Measurements from ENCODE around the gene AEBP2.
"Not testable (repeated sequence)": the region's sequence is repeated elsewhere in the genome, so short reads cannot be mapped to it uniquely, and the experiment has no call there.

Gene AEBP2

GRCh38 chr12:19410629-19411185 is 28.6 kb upstream of the AEBP2 start:
- TF ChIP-seq POLR2A (IDR thresholded peaks at IDR 0.05; ENCODE audit: low read length) (no peak), GATA1 (IDR thresholded peaks at IDR 0.05; ENCODE audit: low read depth, low read length) (no peak)

GRCh38 chr12:19411234-19412204 is 27.8 kb upstream of the AEBP2 start:
- no peak for DNase-seq
- no peak for TF ChIP-seq POLR2A (IDR thresholded peaks at IDR 0.05; ENCODE audit: low read length)
- TF ChIP-seq GATA1 (IDR thresholded peaks at IDR 0.05; ENCODE audit: low read depth, low read length) = no peak

More at GRCh38 chr12:19410629-19411185, 28.6 kb upstream of the AEBP2 start:
- DNase-seq = no peak

- TF ChIP-seq POLR2A (IDR thresholded peaks at IDR 0.05; ENCODE audit: low read length) (no peak), GATA1 (IDR thresholded peaks at IDR 0.05; ENCODE audit: low read depth, low read length) (no peak)
- no peak for DNase-seq
Measured at GRCh38 chr12:19412844-19413243, 26.4 kb upstream of the AEBP2 start.

- not testable (repeated sequence) for DNase-seq
Measured at GRCh38 chr12:19413582-19413981, 25.7 kb upstream of the AEBP2 start.

GRCh38 chr12:19415563-19415962 is 23.7 kb upstream of the AEBP2 start:
- no peak for DNase-seq
- TF ChIP-seq GATA1 (IDR thresholded peaks at IDR 0.05; ENCODE audit: low read depth, low read length) = no peak

- TF ChIP-seq GATA1 (IDR thresholded peaks at IDR 0.05; ENCODE audit: low read depth, low read length) (no peak), POLR2A (IDR thresholded peaks at IDR 0.05; ENCODE audit: low read length) (no peak)
- no peak for DNase-seq
Measured at GRCh38 chr12:19419086-19419485, 20.2 kb upstream of the AEBP2 start.

GRCh38 chr12:19421503-19422282 is 17.6 kb upstream of the AEBP2 start:
- DNase-seq = no peak
- TF ChIP-seq GATA1 (IDR thresholded peaks at IDR 0.05; ENCODE audit: low read depth, low read length) (no peak), POLR2A (IDR thresholded peaks at IDR 0.05; ENCODE audit: low read length) (no peak)

- TF ChIP-seq GATA1 (IDR thresholded peaks at IDR 0.05; ENCODE audit: low read depth, low read length) (no peak), POLR2A (IDR thresholded peaks at IDR 0.05; ENCODE audit: low read length) (no peak)
- DNase-seq = no peak
Measured at GRCh38 chr12:19423166-19423930, 15.9 kb upstream of the AEBP2 start.

GRCh38 chr12:19428246-19428645 is 11.0 kb upstream of the AEBP2 start:
- DNase-seq = no peak
- no peak for TF ChIP-seq GATA1 (IDR thresholded peaks at IDR 0.05; ENCODE audit: low read depth, low read length)
- TF ChIP-seq POLR2A (IDR thresholded peaks at IDR 0.05; ENCODE audit: low read length) = no peak

- DNase-seq = not testable (repeated sequence)
Measured at GRCh38 chr12:19429491-19429890, 9.8 kb upstream of the AEBP2 start.

- TF ChIP-seq GATA1 (IDR thresholded peaks at IDR 0.05; ENCODE audit: low read depth, low read length) = no peak
- no peak for TF ChIP-seq POLR2A (IDR thresholded peaks at IDR 0.05; ENCODE audit: low read length)
- DNase-seq = no peak
Measured at GRCh38 chr12:19430988-19431387, 8.3 kb upstream of the AEBP2 start.

GRCh38 chr12:19431407-19432308 is 7.6 kb upstream of the AEBP2 start:
- DNase-seq = no peak
- TF ChIP-seq GATA1 (IDR thresholded peaks at IDR 0.05; ENCODE audit: low read depth, low read length) (no peak), POLR2A (IDR thresholded peaks at IDR 0.05; ENCODE audit: low read length) (no peak)
